GM18873 (cell line): Measurements from ENCODE around the gene RAB40B.
"Not testable (repeated sequence)": the region's sequence is repeated elsewhere in the genome, so short reads cannot be mapped to it uniquely, and the experiment has no call there.

Experiments
- ATAC-seq: cut with Tn5 transposase; IDR thresholded peaks from one replicate; pipeline ENCODE4 v1.9.1; 2021; ENCODE audit warnings: mild to moderate bottlenecking, moderate library complexity, moderate number of reproducible peaks; ENCODE audit not compliant: unreplicated experiment, low FRiP score

RAB40B gene

GRCh38 chr17:82698065-82698973 is at the start of gene RAB40B:
Gene RAB40B (minus strand): TSS chr17:82698698. CDS start chr17:82698596, 102 bp downstream.
- ATAC-seq: peak; percentile 88

GRCh38 chr17:82745524-82745923 is 47.0 kb upstream of the RAB40B start:
- no peak for ATAC-seq

GRCh38 chr17:82744736-82745135 is 46.2 kb upstream of the RAB40B start:
- ATAC-seq: not testable (repeated sequence)

GRCh38 chr17:82743344-82744219 is 45.1 kb upstream of the RAB40B start:
- ATAC-seq: no peak

GRCh38 chr17:82740906-82741759 is 42.6 kb upstream of the RAB40B start:
- ATAC-seq: no peak

- no peak for ATAC-seq
These were observed 39.7 kb upstream of the RAB40B start for GRCh38 chr17:82737967-82738877.

GRCh38 chr17:82736511-82737185 is 38.1 kb upstream of the RAB40B start:
- no peak for ATAC-seq

GRCh38 chr17:82734987-82735866 is 36.7 kb upstream of the RAB40B start, which contains the start of gene FN3K:
Gene FN3K (plus strand): TSS chr17:82735615. CDS start chr17:82735637, 22 bp downstream.
- no peak for ATAC-seq

- ATAC-seq: no peak
These were observed 33.7 kb upstream of the RAB40B start for GRCh38 chr17:82732118-82732743.

GRCh38 chr17:82729479-82730260 is 31.2 kb upstream of the RAB40B start:
- ATAC-seq: no peak

GRCh38 chr17:82726427-82726826 is 27.9 kb upstream of the RAB40B start:
- no peak for ATAC-seq

- no peak for ATAC-seq
These were observed 24.8 kb upstream of the RAB40B start for GRCh38 chr17:82723169-82723807.

- ATAC-seq: no peak
These were observed 24.0 kb upstream of the RAB40B start for GRCh38 chr17:82722341-82723013.

GRCh38 chr17:82720204-82720603 is 21.7 kb upstream of the RAB40B start:
- no peak for ATAC-seq

GRCh38 chr17:82718986-82719685 is 20.6 kb upstream of the RAB40B start:
- no peak for ATAC-seq
